ENCODE data around the gene DHFR2.
"Not testable (repeated sequence)": the region's sequence is repeated elsewhere in the genome, so short reads cannot be mapped to it uniquely, and the experiment has no call there.

Gene DHFR2

DNA sequence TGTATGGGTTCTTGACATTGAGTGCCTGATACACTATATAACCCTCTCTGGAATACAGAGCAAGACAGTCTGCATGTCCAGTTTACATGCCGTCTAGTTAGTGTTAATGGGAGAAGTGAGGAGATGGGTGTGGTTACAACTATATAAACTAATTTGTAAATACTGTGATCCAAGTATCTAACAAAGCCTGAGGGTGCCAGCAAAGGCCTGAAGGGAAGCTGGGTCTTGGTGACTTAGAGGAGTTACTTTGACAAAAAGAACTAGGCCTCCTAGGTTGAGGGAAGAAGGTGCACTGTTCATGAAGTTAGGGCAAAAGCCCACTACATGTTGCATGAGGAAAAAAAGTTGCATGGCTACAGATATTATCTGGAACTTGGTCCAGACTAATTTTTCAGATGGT lies 2.4 kb upstream of the DHFR2 start:
- H3K4me3 ChIP-seq (ENCODE audit: low read depth, low read length), result no peak overlapping the region
- DNase-seq (ENCODE audit: low read depth), result no peak
- TF ChIP-seq, protein P1, sequence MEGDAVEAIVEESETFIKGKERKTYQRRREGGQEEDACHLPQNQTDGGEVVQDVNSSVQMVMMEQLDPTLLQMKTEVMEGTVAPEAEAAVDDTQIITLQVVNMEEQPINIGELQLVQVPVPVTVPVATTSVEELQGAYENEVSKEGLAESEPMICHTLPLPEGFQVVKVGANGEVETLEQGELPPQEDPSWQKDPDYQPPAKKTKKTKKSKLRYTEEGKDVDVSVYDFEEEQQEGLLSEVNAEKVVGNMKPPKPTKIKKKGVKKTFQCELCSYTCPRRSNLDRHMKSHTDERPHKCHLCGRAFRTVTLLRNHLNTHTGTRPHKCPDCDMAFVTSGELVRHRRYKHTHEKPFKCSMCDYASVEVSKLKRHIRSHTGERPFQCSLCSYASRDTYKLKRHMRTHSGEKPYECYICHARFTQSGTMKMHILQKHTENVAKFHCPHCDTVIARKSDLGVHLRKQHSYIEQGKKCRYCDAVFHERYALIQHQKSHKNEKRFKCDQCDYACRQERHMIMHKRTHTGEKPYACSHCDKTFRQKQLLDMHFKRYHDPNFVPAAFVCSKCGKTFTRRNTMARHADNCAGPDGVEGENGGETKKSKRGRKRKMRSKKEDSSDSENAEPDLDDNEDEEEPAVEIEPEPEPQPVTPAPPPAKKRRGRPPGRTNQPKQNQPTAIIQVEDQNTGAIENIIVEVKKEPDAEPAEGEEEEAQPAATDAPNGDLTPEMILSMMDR (IDR thresholded peaks at IDR 0.05; ENCODE audit: control insufficient read depth, extremely low read depth, insufficient read depth), result no peak

- TF ChIP-seq, protein P1 (IDR thresholded peaks at IDR 0.05; ENCODE audit: control insufficient read depth, extremely low read depth, insufficient read depth), result no peak
- no peak for DNase-seq (ENCODE audit: low read depth)
- H3K4me3 ChIP-seq (ENCODE audit: low read depth, low read length), result peak overlapping the region; percentile 80
Observed at GRCh38 chr3:94064243-94064860, 1.6 kb upstream of the DHFR2 start.

DNA sequence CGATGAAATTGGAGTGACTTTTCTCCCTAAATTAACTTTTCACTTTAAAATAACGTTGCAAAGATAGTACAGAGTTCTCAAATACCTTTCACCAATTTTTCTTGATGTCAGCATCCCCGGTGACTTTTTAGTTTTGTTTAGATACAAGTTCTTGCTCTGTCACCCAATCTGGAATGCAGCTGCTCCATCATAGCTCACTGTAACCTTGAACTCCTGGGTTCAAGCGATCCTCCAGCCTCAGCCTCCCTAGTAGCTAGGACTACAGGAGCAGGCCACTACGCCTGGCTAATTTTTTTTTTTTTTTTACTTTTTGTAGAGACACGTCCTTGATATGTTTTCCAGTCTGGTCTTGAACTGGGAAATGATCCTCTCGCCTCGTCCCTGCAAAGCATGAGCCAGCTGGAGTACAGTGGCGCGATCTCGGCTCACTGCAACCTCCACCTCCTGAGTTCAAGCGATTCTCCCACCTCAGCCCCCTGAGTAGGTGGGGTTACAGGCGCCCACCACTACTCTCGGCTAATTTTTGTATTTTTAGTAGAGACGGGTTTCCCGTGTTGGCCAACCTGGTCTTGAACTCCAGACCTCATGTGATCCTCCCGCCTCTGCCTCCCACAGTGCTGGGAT lies 892 bp upstream of the DHFR2 start:
- peak overlapping the region; percentile 80 for H3K4me3 ChIP-seq (ENCODE audit: low read depth, low read length)
- no peak for DNase-seq (ENCODE audit: low read depth)
- TF ChIP-seq, protein P1 (IDR thresholded peaks at IDR 0.05; ENCODE audit: control insufficient read depth, extremely low read depth, insufficient read depth), result no peak

DNA sequence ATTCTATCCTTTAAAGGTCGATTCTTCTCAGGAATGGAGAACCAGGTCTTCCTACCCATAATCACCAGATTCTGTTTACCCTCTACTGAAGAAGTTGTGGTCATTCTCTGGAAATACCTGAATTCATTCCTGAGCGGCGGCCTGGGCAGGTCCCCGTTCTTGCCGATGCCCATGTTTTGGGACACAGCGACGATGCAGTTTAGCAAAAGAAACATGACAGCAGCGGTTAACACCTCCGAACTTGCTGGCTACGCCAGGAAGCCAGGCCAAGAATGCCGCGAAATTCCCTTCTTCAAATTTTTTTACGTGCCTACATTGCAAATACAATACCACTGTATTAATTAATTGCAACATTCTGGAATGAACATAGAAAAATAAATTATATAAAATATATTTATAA lies 1.4 kb downstream of the DHFR2 start:
- no peak for DNase-seq (ENCODE audit: low read depth)
- TF ChIP-seq, protein P1 (IDR thresholded peaks at IDR 0.05; ENCODE audit: control insufficient read depth, extremely low read depth, insufficient read depth), result no peak
- no peak overlapping the region for H3K4me3 ChIP-seq (ENCODE audit: low read depth, low read length)

DNA sequence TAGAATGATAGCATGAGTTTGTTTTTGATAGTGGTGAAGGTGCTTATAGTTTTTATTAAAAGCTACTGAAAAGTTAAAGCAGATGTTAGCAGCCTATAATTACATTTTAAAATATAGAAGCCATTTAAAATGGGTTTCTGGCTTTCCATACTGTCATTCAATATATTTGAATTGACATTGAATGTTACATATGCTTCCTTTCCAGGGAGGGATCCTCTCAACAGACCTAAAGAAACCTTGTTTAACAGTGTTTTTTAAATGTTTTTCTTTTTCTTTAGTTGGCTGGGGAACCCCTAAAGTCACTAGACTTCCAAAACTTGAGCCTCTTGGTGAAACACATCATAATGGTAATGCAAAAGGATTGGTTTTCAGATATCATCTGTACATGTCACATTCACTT lies 12.2 kb downstream of the DHFR2 start:
- TF ChIP-seq, protein P1 (IDR thresholded peaks at IDR 0.05; ENCODE audit: control insufficient read depth, extremely low read depth, insufficient read depth), result no peak
- no peak overlapping the region for H3K4me3 ChIP-seq (ENCODE audit: low read depth, low read length)
- no peak for DNase-seq (ENCODE audit: low read depth)

DNA sequence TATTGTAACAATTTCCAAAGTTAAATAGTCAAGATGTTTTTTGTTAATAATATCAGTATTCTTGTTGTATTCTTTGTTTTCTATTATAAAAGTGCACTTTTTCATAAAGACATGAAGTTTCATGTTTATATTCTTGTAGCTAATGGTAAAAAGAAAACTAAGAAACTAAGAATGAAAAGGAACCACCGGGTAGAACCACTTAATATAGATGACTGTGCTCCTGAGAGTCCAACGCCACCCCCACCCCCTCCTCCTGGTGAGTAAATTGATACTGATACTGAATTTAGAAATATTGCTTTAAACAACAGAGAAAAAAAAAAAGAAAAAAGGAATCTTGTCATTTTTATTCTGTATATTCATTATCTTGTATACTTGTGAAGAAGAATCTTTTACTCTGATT lies 13.4 kb downstream of the DHFR2 start:
- H3K4me3 ChIP-seq (ENCODE audit: low read depth, low read length), result no peak overlapping the region
- no peak for DNase-seq (ENCODE audit: low read depth)
- TF ChIP-seq, protein P1 (IDR thresholded peaks at IDR 0.05; ENCODE audit: control insufficient read depth, extremely low read depth, insufficient read depth), result no peak

DNA sequence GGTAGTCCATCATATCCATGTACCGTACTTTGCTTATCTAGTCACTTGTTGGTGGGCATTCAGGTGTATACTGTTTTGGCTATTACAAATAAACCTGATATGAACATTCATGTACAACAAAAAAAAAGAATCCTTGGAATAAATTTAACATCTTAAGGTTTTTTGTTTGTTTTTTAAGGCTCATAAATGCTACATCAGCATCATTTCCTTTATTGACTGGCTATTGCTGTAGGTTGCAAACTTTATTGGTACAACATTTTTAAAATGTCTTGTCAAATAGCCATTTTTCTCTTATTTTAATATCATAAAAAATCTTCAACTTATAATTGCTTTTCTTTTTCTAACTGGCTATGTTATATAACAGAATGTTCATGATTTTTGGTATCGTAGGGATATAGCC lies 16.2 kb downstream of the DHFR2 start:
- TF ChIP-seq, protein P1 (IDR thresholded peaks at IDR 0.05; ENCODE audit: control insufficient read depth, extremely low read depth, insufficient read depth), result no peak
- no peak overlapping the region for H3K4me3 ChIP-seq (ENCODE audit: low read depth, low read length)
- DNase-seq (ENCODE audit: low read depth), result no peak

GRCh38 chr3:94044100-94044936 lies 18.4 kb downstream of the DHFR2 start:
- DNase-seq (ENCODE audit: low read depth); H3K4me3 ChIP-seq (ENCODE audit: low read depth, low read length): not testable (repeated sequence)
